Peyer's patch (tissue), 4 donors: ENCODE results near the gene EPB41L4B.

Experiments
- POLR2A ChIP-seq, 2 donors: fragments of 450-650 bp; IDR thresholded peaks; one replicate each; pipeline ENCODE4 v1.5.1; 2017; ENCODE audit warnings: antibody characterized with exemption in 2 of 2, mild to moderate bottlenecking in 2 of 2, moderate library complexity in 2 of 2
- TF ChIP-seq, protein P1 (sequence below), 6 experiments: fragments of 450-650 bp in 4 of 6; fragments of 200-600 bp in 2 of 6; sonication (generic) in 1 of 6; IDR thresholded peaks; one replicate each; pipeline ENCODE4 v1.5.1; 2017 to 2019; ENCODE audit warnings: antibody characterized with exemption in 6 of 6, mild to moderate bottlenecking in 3 of 6, moderate library complexity in 1 of 6

DNA sequence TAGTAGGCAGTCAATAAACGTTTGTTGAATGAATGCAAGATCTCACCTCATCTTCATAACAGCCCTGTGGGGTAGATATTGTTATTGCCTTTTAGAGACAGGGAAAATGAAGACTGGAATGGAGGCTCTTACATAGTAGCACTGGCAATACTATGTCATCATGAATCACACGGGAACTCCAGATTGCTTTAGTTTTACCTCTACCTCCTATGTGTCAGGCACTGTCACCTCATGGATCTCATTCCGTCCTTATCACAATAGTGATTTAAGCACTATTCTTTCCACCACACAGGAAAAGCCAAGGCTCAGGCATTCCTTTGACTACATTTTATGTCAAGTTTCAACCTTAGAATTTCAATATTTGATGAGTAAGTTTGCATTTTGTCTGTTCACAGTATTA is 2.9 kb upstream of the EPB41L4B start:
- no peak for TF ChIP-seq POLR2A (IDR thresholded peaks at IDR 0.05)
- TF ChIP-seq, protein P1, sequence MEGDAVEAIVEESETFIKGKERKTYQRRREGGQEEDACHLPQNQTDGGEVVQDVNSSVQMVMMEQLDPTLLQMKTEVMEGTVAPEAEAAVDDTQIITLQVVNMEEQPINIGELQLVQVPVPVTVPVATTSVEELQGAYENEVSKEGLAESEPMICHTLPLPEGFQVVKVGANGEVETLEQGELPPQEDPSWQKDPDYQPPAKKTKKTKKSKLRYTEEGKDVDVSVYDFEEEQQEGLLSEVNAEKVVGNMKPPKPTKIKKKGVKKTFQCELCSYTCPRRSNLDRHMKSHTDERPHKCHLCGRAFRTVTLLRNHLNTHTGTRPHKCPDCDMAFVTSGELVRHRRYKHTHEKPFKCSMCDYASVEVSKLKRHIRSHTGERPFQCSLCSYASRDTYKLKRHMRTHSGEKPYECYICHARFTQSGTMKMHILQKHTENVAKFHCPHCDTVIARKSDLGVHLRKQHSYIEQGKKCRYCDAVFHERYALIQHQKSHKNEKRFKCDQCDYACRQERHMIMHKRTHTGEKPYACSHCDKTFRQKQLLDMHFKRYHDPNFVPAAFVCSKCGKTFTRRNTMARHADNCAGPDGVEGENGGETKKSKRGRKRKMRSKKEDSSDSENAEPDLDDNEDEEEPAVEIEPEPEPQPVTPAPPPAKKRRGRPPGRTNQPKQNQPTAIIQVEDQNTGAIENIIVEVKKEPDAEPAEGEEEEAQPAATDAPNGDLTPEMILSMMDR (IDR thresholded peaks at IDR 0.05) = no peak
